RWPE1 (cell line): Measurements from ENCODE around the gene TMSB4X.

Experiments used
- CTCF ChIA-PET: fragments of 350-600 bp; sonication (Branson Sonifier 250); formaldehyde crosslinking; extraction: SDS; loops from one replicate; lab custom pipeline; 2021; lab: Yijun Ruan, JAX
- POLR2A ChIA-PET: fragments of 400-600 bp; formaldehyde crosslinking; extraction: SDS; loops from one replicate; lab custom pipeline; 2020; ENCODE audit warnings: antibody characterized with exemption; ENCODE audit not compliant: low non-redundant PET; lab: Yijun Ruan, JAX
- DNase-seq: peaks from one replicate; pipeline ENCODE4 v3.0.0; 2012; ENCODE audit warnings: low spot score
- H3K27ac ChIP-seq: fragments of 450-650 bp; 2 replicates; pipeline ENCODE4 v1.5.1; 2017
- TF ChIP-seq, protein P1 (sequence below): fragments of 450-650 bp; conservative IDR thresholded peaks from 2 replicates; pipeline ENCODE4 v1.5.1; 2017; ENCODE audit warnings: low read depth, mild to moderate bottlenecking

TMSB4X gene

GRCh38 chrX:12988797-12989196, 13.9 kb downstream of the TMSB4X start:
- TF ChIP-seq, protein P1, sequence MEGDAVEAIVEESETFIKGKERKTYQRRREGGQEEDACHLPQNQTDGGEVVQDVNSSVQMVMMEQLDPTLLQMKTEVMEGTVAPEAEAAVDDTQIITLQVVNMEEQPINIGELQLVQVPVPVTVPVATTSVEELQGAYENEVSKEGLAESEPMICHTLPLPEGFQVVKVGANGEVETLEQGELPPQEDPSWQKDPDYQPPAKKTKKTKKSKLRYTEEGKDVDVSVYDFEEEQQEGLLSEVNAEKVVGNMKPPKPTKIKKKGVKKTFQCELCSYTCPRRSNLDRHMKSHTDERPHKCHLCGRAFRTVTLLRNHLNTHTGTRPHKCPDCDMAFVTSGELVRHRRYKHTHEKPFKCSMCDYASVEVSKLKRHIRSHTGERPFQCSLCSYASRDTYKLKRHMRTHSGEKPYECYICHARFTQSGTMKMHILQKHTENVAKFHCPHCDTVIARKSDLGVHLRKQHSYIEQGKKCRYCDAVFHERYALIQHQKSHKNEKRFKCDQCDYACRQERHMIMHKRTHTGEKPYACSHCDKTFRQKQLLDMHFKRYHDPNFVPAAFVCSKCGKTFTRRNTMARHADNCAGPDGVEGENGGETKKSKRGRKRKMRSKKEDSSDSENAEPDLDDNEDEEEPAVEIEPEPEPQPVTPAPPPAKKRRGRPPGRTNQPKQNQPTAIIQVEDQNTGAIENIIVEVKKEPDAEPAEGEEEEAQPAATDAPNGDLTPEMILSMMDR: no peak
- ChIA-PET POLR2A (no interaction called here), CTCF (no interaction called here)
- H3K27ac ChIP-seq: peak overlapping the region; percentile 84
- peak; percentile 60 for DNase-seq

DNA sequence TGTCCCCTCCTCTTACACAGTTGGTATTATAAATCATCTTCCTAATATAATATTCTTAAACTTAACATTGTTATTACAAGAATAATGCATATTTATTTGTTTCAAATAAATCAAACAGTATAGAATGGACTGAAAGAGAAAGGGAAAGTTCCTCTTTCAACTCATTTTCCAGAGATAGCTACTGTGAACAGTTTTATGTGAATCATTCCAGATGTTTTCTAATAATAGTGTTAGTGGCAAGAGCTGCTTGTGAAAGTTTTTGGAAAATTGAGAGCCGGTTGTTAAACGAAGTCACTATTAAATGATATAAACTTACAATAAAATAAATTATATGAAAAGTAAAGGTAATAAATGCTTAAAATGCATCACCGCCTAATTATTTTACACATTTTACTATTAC, 14.6 kb downstream of the TMSB4X start:
- DNase-seq: no peak
- TF ChIP-seq, protein P1: no peak
- H3K27ac ChIP-seq: no peak overlapping the region
- ChIA-PET CTCF (no interaction called here), POLR2A (no interaction called here)

DNA sequence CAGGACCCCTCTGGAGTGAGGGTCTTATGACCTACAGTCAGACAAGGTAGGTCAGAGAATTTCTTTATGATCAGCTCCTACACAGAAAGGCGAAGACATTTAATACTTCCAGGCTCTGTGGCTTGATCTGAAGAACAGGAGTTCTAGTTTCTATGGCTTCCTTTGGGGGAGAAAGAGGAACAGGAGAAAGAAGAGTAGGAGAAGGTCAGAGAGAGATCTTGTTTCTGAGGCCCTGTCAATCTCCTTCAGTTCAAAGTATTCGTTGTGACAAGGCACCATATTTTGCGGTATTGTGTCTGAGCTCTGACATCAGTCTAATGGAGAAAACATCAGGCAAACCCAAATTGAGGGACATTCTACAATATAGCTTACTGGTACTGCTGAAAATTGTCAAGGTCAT, 16.7 kb downstream of the TMSB4X start:
- TF ChIP-seq, protein P1: no peak
- no peak for DNase-seq
- ChIA-PET POLR2A (no interaction called here), CTCF (no interaction called here)
- H3K27ac ChIP-seq: no peak overlapping the region

DNA sequence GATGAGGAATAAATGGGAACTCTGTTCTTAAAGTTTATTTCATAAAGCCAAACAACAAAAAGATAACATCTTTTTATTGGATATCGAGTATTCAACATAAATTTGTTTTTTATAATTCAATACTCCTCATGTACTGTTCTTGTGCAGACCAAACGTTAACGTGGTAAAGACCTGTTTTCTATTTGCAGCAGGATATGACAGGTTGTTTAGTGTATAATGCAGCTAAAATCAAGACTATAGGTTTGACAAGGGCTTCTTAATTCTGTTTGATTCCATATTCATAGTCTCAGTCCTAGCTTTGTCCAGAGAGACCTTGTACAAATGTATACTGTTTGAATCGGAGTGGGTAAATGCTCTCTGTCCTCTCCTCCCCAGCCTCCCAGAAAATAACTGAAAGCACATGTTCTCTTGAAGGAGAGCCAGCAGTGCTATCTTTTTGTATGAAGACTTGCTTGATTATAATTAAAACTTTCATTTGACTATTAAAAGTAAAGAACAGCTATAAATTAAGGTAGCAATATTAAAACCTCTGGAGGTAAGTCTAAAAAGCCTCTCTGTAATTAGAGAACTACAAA, 17.7 kb downstream of the TMSB4X start:
- TF ChIP-seq, protein P1: no peak
- DNase-seq: no peak
- no peak overlapping the region for H3K27ac ChIP-seq
- ChIA-PET CTCF (no interaction called here), POLR2A (no interaction called here)

- POLR2A ChIA-PET: no interaction called here
- CTCF ChIA-PET: interaction anchor here (0.7 kb wide), 1 partner anchor 15 kb away, joined by 3 read pairs; no protein-coding TSS in a partner anchor
- TF ChIP-seq, protein P1: no peak
These were observed 18.9 kb downstream of the TMSB4X start for GRCh38 chrX:12993826-12994225.

GRCh38 chrX:12994321-12994720, 19.4 kb downstream of the TMSB4X start:
- no peak overlapping the region for H3K27ac ChIP-seq
- TF ChIP-seq, protein P1: no peak
- DNase-seq: no peak
- ChIA-PET CTCF (no interaction called here), POLR2A (no interaction called here)

More at GRCh38 chrX:12993826-12994225, 18.9 kb downstream of the TMSB4X start:
- no peak for DNase-seq
- no peak overlapping the region for H3K27ac ChIP-seq
